GM10248 (cell line): ENCODE results near the gene AUTS2.

ENCODE experiments used
- CTCF ChIA-PET: fragments of 300-600 bp; sonication (Branson Sonifier 250); formaldehyde crosslinking; extraction: SDS; loops from one replicate; lab custom pipeline; 2021; ENCODE audit warnings: antibody characterized with exemption; lab: Yijun Ruan, JAX
- POLR2A ChIA-PET: fragments of 350-650 bp; sonication (Branson Sonifier 250); formaldehyde crosslinking; extraction: SDS; loops from one replicate; lab custom pipeline; 2020; ENCODE audit warnings: antibody characterized with exemption; lab: Yijun Ruan, JAX
- DNase-seq: peaks from one replicate; pipeline ENCODE4 v3.0.0; 2012; ENCODE audit errors: extremely low spot score
- TF ChIP-seq, protein P1 (sequence below): IDR thresholded peaks from 2 replicates; pipeline ENCODE4 v1.5.1; 2012; ENCODE audit warnings: mild to moderate bottlenecking, low read depth; ENCODE audit errors: extremely low read depth, missing control alignments, control extremely low read depth

The AUTS2 gene

DNA sequence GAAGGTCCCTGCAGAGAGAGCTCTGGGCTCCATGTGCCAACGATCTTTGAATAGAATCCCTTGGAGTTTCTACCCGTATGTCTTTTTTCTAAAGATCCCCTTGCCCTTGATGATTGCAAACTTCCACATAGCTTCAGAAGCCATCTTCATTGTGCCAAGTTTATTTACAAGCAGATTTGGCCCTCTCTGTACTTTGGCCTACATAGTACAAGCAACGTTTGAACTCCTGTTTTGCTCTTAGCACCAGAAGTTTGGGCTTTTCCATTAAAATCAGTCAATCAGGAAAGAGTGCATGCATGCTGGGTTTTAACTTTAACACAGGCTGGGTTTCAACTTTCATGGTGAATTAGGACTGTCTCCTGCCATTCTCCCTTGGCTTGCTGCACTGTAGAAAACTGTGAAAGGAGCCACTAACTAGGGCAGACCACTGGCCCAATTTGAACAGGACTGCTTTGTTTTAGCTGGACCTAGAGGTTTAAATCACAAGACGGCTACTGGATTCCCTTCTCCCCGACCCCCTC is 976.1 kb downstream of the AUTS2 start:
- no peak for DNase-seq
- ChIA-PET POLR2A (no interaction called here), CTCF (no interaction called here)
- TF ChIP-seq, protein P1, sequence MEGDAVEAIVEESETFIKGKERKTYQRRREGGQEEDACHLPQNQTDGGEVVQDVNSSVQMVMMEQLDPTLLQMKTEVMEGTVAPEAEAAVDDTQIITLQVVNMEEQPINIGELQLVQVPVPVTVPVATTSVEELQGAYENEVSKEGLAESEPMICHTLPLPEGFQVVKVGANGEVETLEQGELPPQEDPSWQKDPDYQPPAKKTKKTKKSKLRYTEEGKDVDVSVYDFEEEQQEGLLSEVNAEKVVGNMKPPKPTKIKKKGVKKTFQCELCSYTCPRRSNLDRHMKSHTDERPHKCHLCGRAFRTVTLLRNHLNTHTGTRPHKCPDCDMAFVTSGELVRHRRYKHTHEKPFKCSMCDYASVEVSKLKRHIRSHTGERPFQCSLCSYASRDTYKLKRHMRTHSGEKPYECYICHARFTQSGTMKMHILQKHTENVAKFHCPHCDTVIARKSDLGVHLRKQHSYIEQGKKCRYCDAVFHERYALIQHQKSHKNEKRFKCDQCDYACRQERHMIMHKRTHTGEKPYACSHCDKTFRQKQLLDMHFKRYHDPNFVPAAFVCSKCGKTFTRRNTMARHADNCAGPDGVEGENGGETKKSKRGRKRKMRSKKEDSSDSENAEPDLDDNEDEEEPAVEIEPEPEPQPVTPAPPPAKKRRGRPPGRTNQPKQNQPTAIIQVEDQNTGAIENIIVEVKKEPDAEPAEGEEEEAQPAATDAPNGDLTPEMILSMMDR, result no peak

- ChIA-PET POLR2A (no interaction called here), CTCF (no interaction called here)
- TF ChIP-seq, protein P1, result no peak
- no peak for DNase-seq
Observed at GRCh38 chr7:70574970-70575799, 976.9 kb downstream of the AUTS2 start.

DNA sequence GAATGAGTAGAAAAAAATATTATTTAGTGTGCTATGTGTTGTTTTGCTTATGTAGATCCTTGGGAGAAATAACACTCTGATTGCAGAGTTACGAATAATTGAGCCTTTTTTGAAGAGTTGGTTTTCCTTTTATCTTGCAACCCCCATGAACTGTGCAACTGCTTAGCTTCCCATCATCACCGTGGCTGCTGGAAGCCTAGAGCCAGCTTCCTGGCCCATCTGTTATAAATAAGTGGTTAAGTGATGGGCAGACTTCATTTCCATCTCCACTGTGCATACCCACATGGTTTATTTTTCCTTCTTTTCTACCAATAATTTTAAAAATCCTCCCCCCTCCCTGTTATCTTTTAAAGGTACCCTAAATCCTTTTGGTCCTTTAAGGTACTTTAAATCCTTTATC is 978.8 kb downstream of the AUTS2 start:
- ChIA-PET CTCF (interaction anchor here (1.3 to 1.4 kb wide), 2 partner anchors 18 to 19 kb away, joined by 3 read pairs; no protein-coding TSS in a partner anchor), POLR2A (no interaction called here)
- TF ChIP-seq, protein P1, result no peak
- no peak for DNase-seq

- ChIA-PET CTCF (interaction anchor here (1.2 to 1.4 kb wide), 3 partner anchors 15 to 20 kb away, joined by 3 read pairs; no protein-coding TSS in a partner anchor), POLR2A (no interaction called here)
- TF ChIP-seq, protein P1, result no peak
- no peak for DNase-seq
Observed at GRCh38 chr7:70578131-70578530, 979.9 kb downstream of the AUTS2 start.

DNA sequence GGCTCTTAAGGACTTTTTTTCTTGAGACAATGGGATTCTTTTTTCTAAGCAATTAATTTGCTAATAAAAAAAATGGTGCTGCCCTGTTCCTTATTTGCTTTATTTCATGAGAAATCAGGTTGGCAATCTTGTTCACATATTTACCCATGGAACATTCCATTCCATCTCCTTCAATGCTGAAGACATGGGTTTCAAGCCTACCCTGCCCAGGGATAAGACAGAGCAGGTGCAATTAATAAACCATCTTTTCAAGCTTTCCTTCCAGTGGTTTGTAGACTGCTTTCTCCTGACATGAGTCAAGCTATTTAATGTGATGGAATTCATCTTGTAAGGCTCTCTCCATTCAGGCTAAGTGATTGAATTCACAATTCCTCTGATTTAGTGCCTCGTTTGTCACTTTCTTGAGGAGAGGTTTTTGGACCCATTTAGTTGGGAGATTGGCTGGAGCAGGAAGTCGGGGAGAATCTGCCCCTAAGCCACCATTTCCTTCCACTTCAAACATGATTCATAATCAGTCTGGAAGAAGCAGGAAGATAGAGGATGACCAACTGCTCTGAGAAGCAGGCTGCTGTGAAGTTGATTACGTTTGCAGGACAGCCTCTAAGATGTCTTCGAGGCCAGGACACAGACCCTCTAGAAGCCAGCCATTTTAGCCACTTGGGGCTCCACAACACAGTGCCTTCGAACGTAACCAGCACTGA is 981.3 kb downstream of the AUTS2 start:
- TF ChIP-seq, protein P1, result no peak
- ChIA-PET CTCF (no interaction called here), POLR2A (no interaction called here)
- DNase-seq, result no peak

DNA sequence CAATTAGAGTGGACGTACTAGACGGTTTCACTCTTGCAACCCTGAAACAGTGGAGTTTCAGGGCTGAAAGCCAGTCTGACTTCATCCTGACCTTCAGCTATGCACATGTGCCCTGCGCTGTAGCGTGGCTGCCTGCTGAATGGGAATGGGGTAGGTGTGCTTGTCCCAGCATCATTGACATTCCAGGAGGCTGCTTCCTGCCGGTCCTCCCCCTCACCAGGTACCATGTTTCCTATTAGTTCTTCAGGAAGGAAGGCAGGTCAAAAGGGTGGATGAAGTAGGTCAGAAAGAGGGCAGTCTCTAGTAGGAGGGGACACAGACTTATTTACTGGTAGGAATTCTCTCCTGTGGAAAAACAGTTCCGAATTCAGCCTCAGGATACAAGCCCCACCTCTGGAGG is 981.9 kb downstream of the AUTS2 start:
- DNase-seq, result no peak
- ChIA-PET POLR2A (no interaction called here), CTCF (no interaction called here)
- TF ChIP-seq, protein P1, result no peak
